Left ventricle myocardium inferior (tissue), 1 donor: ENCODE results near the gene CEP55. TPM values are rescaled to one million over a fixed set of nuclear protein-coding genes. Genes with fewer than 3 reads are reported as not detected.

Experiments used
- DNase-seq: peaks from one replicate; pipeline ENCODE4 v3.0.0-alpha.2; 2020
- H3K27ac ChIP-seq: fragments of 200-600 bp; replicated peaks from 2 replicates; pipeline ENCODE4 v1.8.0; 2021
- H3K27me3 ChIP-seq: fragments of 200-600 bp; 2 replicates; pipeline ENCODE4 v1.8.0; 2021; ENCODE audit warnings: low read depth
- H3K36me3 ChIP-seq: fragments of 200-600 bp; 2 replicates; pipeline ENCODE4 v1.8.0; 2021
- H3K4me1 ChIP-seq: fragments of 200-600 bp; 2 replicates; pipeline ENCODE4 v1.8.0; 2021
- H3K4me3 ChIP-seq: fragments of 200-600 bp; 2 replicates; pipeline ENCODE4 v1.8.0; 2021; ENCODE audit warnings: mild to moderate bottlenecking, moderate library complexity
- H3K9me3 ChIP-seq: fragments of 200-600 bp; replicated peaks from 2 replicates; pipeline ENCODE4 v1.8.0; 2021
- CTCF ChIP-seq: fragments of 200-600 bp; IDR thresholded peaks from 2 replicates; pipeline ENCODE4 v1.8.0; 2021; ENCODE audit warnings: antibody characterized with exemption, mild to moderate bottlenecking, borderline replicate concordance
- intact Hi-C: fragments of 100-400 bp; cut with micrococcal nuclease; formaldehyde crosslinking; loops from one replicate; pipeline ENCODE4 v1.11.0; 2022
- total RNA-seq: library from RNA; stranded (reverse); fragmentation: NEBNext Ultra II Directional; extraction: Animal tissue kit (Norgen Biotek cat#: 25700); gene quantifications from one replicate; pipeline ENCODE4 v1.2.1, GENCODE V29; 2021
- donor health status: DM: no; HTN: yes; CAD: no; lungs with severe emphysema.

Gene CEP55
- total RNA-seq, 1 donor from 2014 or later = 0.66 TPM

- intact Hi-C loops = no loop called here
- DNase-seq = no peak
- no peak for TF ChIP-seq CTCF
- no peak overlapping the region for H3K4me3 ChIP-seq
- H3K36me3 ChIP-seq = no peaks in the 10 kb centered on the region
- H3K9me3 ChIP-seq = no peaks in the 10 kb centered on the region
- no peak overlapping the region for H3K27ac ChIP-seq
- peaks cover 35% of the 10 kb centered on the region for H3K27me3 ChIP-seq
- no peaks in the 10 kb centered on the region for H3K4me1 ChIP-seq
Measured at GRCh38 chr10:93573924-93574323, 77.5 kb downstream of the CEP55 start.

- Histone ChIP-seq H3K4me1 (no peaks in the 10 kb centered on the region), H3K27ac (no peak overlapping the region), H3K4me3 (no peak overlapping the region), H3K27me3 (peaks cover 40% of the 10 kb centered on the region), H3K9me3 (peaks cover 10% of the 10 kb centered on the region), H3K36me3 (no peaks in the 10 kb centered on the region)
- DNase-seq = no peak
- no peak for TF ChIP-seq CTCF
- intact Hi-C loops = no loop called here
Measured at GRCh38 chr10:93576888-93577287, 80.5 kb downstream of the CEP55 start.

- no peak for TF ChIP-seq CTCF
- Histone ChIP-seq H3K36me3 (no peaks in the 10 kb centered on the region), H3K4me1 (no peaks in the 10 kb centered on the region), H3K27ac (no peak overlapping the region), H3K27me3 (peaks cover 35% of the 10 kb centered on the region), H3K4me3 (no peak overlapping the region), H3K9me3 (peaks cover 10% of the 10 kb centered on the region)
- no peak for DNase-seq
- intact Hi-C loops = no loop called here
Measured at GRCh38 chr10:93577565-93577964, 81.2 kb downstream of the CEP55 start.

Other genes starting within 250 kb of the CEP55 start
- 43.6 TPM for gene MYOF, start 14.3 kb upstream of the CEP55 start, total RNA-seq
- 0.08 TPM for gene FFAR4, start 70.1 kb downstream of the CEP55 start, total RNA-seq
- 1.1 TPM for gene RBP4, start 104.6 kb downstream of the CEP55 start, total RNA-seq
- gene PDE6C, start 115.9 kb downstream of the CEP55 start, total RNA-seq = not detected
- 14.4 TPM for gene FRA10AC1, start 206.0 kb downstream of the CEP55 start, total RNA-seq